ELF-1 (cell line): ENCODE results near the gene CLK1.
A peak's percentile ranks its signal among the peaks of the same experiment; 100 is the strongest.

ENCODE experiments used
- DNase-seq: peaks from one replicate; pipeline ENCODE4 v3.0.0-alpha.2; 2016; ENCODE audit warnings: low read depth, low spot score

CLK1 gene

DNA sequence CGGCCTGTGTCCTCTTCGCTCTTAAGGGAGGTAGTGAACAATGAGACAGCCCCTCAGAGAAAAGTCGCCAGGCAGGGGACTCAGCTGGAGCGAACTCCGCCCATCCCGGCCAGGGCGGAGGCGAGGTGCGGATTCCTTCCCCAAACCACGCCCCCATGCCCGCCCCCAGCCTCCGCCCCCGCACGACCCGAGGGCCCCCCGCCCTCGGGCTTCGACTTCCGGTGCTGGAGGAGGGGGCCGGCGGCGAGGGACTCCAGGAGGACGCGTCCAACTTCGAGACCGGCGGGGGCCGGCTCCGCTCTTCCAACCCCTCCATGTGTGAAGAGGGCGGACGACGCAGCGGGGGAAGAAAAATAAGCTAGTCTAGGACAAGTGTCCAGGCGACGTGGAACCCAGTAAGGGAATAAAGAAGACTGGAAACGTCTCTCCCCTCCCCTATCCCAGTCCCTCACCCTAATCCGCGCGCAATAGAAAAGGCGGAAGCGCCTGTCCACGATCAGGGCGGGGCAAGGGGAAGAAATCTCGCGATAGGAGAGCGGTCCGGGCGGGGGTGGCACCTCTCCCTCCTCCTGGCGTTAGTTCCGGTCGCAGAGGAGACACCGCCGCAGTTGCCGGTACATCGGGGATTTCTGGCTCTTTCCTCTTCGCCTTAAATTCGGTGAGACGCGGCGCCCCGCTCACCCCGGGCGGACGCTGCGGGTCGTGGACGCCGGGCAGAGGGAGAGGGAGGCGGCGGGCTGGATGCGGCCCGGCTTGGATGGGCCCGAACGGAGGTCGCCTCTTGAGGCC, 52.9 kb downstream of the CLK1 start, which contains the start of gene BZW1:
Gene BZW1 (plus strand): TSS at position 578 of the 789 bp plus-strand sequence. CDS start 1,308 bp downstream, outside the sequence.
- peak; percentile 96 for DNase-seq

GRCh38 chr2:200810998-200811332, 53.5 kb downstream of the CLK1 start:
- no peak for DNase-seq

DNA sequence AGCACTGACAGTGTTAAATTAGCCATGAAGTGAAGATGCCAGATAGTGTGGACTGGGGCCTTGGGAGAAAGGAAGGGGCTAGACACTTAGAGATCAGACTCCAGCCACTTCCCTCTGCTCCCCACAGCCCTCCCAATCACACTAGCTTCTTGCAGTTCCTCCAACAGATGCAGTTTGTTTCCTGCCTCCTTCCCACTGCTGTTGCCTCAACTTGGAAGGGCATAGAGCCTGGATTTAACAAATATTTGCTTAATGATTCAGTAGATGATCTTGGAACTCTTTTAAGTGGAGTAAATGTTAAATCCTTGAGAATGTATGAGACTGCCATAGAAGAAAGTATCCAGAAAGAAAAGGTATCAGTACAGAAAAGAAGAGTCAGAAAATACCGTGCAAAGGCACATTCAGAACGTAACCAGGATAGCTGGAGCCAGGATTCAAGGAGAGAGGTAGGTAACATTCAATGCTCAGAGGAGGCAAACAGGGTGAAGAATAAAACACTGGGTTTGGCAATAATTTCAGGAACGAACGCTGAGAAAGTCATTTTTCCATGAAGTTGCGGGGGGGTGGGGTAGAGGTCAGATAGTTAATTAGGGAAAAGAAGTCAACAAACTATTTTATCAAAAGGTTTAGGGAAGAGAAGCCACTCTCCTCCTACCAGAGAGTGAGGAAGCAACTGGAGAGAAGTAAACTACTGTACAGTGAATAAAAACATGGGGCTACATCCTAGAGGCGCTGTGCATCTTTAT, 54.0 kb downstream of the CLK1 start:
- no peak for DNase-seq

DNA sequence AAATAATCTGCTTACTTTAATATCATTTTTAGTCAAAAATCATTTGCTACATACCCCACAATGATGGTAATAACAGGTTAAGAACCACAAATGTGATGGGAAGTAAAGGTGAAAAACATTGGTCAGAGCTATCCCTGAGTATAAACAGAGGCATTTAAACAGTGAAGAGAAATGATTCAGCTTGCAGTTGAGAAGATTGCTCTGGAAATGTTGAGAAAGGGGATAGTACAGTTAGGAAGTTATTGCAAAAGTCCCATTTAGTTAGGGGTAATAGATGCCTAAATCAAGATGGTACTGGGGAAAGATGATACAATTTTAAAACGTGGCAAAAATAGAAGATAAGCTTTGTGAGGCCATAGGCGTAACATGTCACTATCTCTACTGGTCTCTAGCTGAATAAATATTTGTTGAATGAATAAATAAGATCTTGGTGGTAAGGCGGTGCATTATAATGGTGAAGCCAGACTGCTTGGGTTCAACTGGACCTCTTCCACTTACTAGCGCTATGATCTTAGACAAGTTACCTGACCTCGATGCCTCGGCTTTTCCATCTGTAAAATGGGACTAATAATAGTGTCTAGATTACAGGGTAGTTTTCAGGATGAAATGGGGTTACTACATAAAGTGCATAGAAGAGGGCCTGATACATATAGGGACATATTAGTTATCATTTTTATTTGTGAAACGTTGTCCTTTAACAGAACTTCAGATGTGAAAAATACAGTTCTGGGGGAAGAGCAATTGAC, 54.8 kb downstream of the CLK1 start:
- DNase-seq: no peak
